GM23338 (cell line): ENCODE results near the gene SAC3D1.

Experiments used
- CREB1 ChIP-seq: fragments of 250-450 bp; sonication (Bioruptor Pico); IDR thresholded peaks from 2 replicates; pipeline ENCODE4 v1.5.0; 2020; ENCODE audit warnings: low read depth, mild to moderate bottlenecking, moderate library complexity
- CTCF ChIP-seq, 2 experiments: fragments of 200-600 bp in 1 of 2; sonication (generic) in 1 of 2; conservative IDR thresholded peaks; 2 replicates each; pipeline versions ENCODE4 v1.5.1 to v1.6.1; 2016 to 2017; ENCODE audit warnings: antibody characterized with exemption in 2 of 2, low read depth in 2 of 2, mild to moderate bottlenecking in 2 of 2, moderate library complexity in 1 of 2
- EZH2 ChIP-seq: fragments of 200-600 bp; sonication (generic); IDR thresholded peaks from one replicate; pipeline ENCODE4 v1.8.0; 2017; ENCODE audit warnings: antibody characterized with exemption, mild to moderate bottlenecking, low read depth; ENCODE audit not compliant: unreplicated experiment
- EZH2phosphoT487 ChIP-seq: fragments of 200-600 bp; sonication (generic); IDR thresholded peaks from one replicate; pipeline ENCODE4 v1.8.1; 2018; ENCODE audit warnings: antibody characterized with exemption; ENCODE audit not compliant: unreplicated experiment
- JUNB ChIP-seq: IDR thresholded peaks from one replicate; pipeline ENCODE4 v1.6.1; 2016; ENCODE audit warnings: antibody characterized with exemption; ENCODE audit not compliant: unreplicated experiment
- NANOG ChIP-seq: IDR thresholded peaks from 2 replicates; pipeline ENCODE4 v1.6.1; 2016; ENCODE audit warnings: antibody characterized with exemption, borderline replicate concordance
- POLR2AphosphoS5 ChIP-seq: IDR thresholded peaks from 2 replicates; pipeline ENCODE4 v1.6.1; 2016; ENCODE audit warnings: antibody characterized with exemption, low read depth
- REST ChIP-seq: IDR thresholded peaks from one replicate; pipeline ENCODE4 v1.6.1; 2018; ENCODE audit warnings: antibody characterized with exemption; ENCODE audit not compliant: unreplicated experiment

GRCh38 chr11:65064847-65065240, 23.8 kb downstream of the SAC3D1 start:
- no peak for TF ChIP-seq CTCF (conservative IDR thresholded peaks at IDR 0.05; ENCODE audit: low read depth in 2 of 2)
- no peak for TF ChIP-seq JUNB
- no peak for TF ChIP-seq REST
- no peak for TF ChIP-seq EZH2
- TF ChIP-seq EZH2phosphoT487 = no peak
- no peak for TF ChIP-seq POLR2AphosphoS5
- no peak for TF ChIP-seq NANOG
- TF ChIP-seq CREB1 (CRISPR knock-in tag) = no peak
